Measurements from ENCODE around the gene COL9A3.

DNA sequence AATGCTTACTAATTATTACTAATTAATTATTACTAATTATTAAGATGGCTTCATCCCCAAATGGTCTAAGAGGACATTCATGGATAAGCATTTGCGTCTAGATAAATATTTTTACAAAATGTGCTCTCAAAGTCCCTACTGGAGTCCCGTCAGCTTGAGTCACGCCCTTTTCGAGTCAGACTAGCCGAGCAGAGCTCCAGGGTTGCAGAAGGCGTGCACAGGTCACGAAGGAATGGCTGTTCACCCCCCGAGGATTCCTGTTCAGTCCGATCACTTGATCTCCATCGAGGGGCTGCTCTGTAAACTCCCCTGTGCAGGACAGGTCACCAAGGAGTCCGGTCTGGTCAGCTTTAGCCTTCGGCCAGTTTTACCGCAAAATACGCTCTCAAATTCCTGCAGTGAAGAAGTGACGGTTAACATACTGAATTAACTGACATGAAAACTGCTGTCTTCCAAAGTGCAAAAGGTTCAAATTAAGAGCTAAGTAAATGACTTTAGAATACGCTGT is 24.9 kb downstream of the COL9A3 start:
- TF ChIP-seq CTCF (IDR thresholded peaks at IDR 0.05; ENCODE audit: poor library complexity) (no peak), EZH2 (IDR thresholded peaks at IDR 0.05; ENCODE audit: borderline replicate concordance) (no peak)

Measured in hepatocyte (in vitro differentiated cells).